SU-DHL-6 (cell line): Measurements from ENCODE around the gene PEA15.

Experiments
- H2AFZ ChIP-seq: fragments of 200-600 bp; sonication (generic); 2 replicates; pipeline ENCODE4 v1.6.1; 2014; ENCODE audit warnings: low read depth, mild to moderate bottlenecking, moderate library complexity, mixed read lengths, antibody characterized with exemption, low read length; ENCODE audit not compliant: severe bottlenecking
- H3F3A ChIP-seq: fragments of 200-600 bp; shearing (Covaris generic); 2 replicates; pipeline ENCODE4 v1.6.0; 2016; ENCODE audit warnings: antibody characterized with exemption, mild to moderate bottlenecking; ENCODE audit not compliant: insufficient read depth
- H3K27ac ChIP-seq: fragments of 200-600 bp; sonication (generic); 2 replicates; pipeline ENCODE4 v1.5.1; 2016; ENCODE audit warnings: low read depth, mild to moderate bottlenecking, low read length, moderate library complexity, mixed read lengths
- H3K27me3 ChIP-seq: fragments of 200-600 bp; sonication (generic), shearing (Covaris generic); 2 replicates; pipeline ENCODE4 v1.6.0; 2014; ENCODE audit warnings: mild to moderate bottlenecking, low read length
- H3K36me3 ChIP-seq: fragments of 200-600 bp; sonication (generic); 2 replicates; pipeline ENCODE4 v1.6.1; 2014; ENCODE audit warnings: mild to moderate bottlenecking, low read length, mixed read lengths
- H3K4me2 ChIP-seq: fragments of 300-600, 200-600 bp; shearing (Covaris generic), sonication (generic); 2 replicates; pipeline ENCODE4 v1.6.0; 2014; ENCODE audit warnings: low read length, low read depth, mild to moderate bottlenecking; ENCODE audit not compliant: poor library complexity, severe bottlenecking
- H3K4me3 ChIP-seq: fragments of 200-600 bp; sonication (generic); 2 replicates; pipeline ENCODE4 v1.5.1; 2014; ENCODE audit warnings: antibody characterized with exemption, low read length, mild to moderate bottlenecking, mixed read lengths; ENCODE audit not compliant: insufficient read depth, poor library complexity, severe bottlenecking
- H3K79me2 ChIP-seq: fragments of 200-600 bp; sonication (generic); 2 replicates; pipeline ENCODE4 v1.6.1; 2014; ENCODE audit warnings: mild to moderate bottlenecking, low read length, moderate library complexity; ENCODE audit not compliant: insufficient read depth
- H3K9ac ChIP-seq: fragments of 200-600 bp; sonication (generic); 2 replicates; pipeline ENCODE4 v1.7.0; 2014; ENCODE audit warnings: mild to moderate bottlenecking, low read length
- H3K9me2 ChIP-seq: fragments of 200-600 bp; sonication (generic); replicated peaks from 2 replicates; pipeline ENCODE4 v1.6.1; 2014; ENCODE audit warnings: low read length; ENCODE audit not compliant: insufficient read depth
- H3K9me3 ChIP-seq: fragments of 200-600 bp; sonication (generic); 2 replicates; pipeline ENCODE4 v1.6.1; 2014; ENCODE audit warnings: low read length, mixed read lengths; ENCODE audit not compliant: insufficient read depth
- H4K20me1 ChIP-seq: fragments of 200-600 bp; sonication (generic); 2 replicates; pipeline ENCODE4 v1.6.1; 2014; ENCODE audit warnings: low read depth, mild to moderate bottlenecking, antibody characterized with exemption, low read length, moderate library complexity, mixed read lengths
- EZH2phosphoT487 ChIP-seq: fragments of 200-600 bp; sonication (generic), shearing (Covaris generic); conservative IDR thresholded peaks from 2 replicates; pipeline ENCODE4 v1.6.1; 2018; ENCODE audit warnings: mild to moderate bottlenecking, antibody characterized with exemption, low read length, moderate library complexity, mixed read lengths
- TF ChIP-seq, protein P1 (sequence below): fragments of 200-600 bp; sonication (generic); IDR thresholded peaks from one replicate; pipeline ENCODE4 v1.5.1; 2017; ENCODE audit warnings: antibody characterized with exemption, mild to moderate bottlenecking, low read length, moderate library complexity; ENCODE audit not compliant: insufficient read depth, poor library complexity, severe bottlenecking

PEA15 gene

DNA sequence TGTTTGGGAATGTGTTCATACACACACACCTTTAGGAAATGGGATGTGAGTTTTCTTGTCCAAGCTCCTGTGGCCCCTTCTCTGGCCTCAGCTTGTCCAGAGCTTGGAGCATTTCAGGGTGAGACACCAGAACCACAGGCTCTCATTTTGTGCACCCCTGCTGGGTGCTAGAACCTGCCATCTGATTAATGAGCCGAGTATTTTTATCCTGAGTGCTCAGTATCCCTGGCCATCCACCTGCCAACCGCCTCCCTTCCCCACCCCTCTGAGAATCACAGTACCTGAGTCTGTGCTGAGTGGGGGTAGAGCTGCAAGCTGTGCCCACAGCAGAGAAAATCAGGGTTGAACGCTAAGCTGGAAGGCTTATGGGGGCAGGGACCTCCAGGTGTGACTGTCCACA lies 13.4 kb upstream of the PEA15 start:
- no peaks in the 10 kb centered on the region for H4K20me1 ChIP-seq
- no peaks in the 10 kb centered on the region for H3K9me2 ChIP-seq
- H3K4me3 ChIP-seq, result no peak overlapping the region
- H3K27me3 ChIP-seq, result no peaks in the 10 kb centered on the region
- H3K9me3 ChIP-seq, result no peaks in the 10 kb centered on the region
- no peaks in the 10 kb centered on the region for H3K79me2 ChIP-seq
- no peak overlapping the region for H3K9ac ChIP-seq
- H3F3A ChIP-seq, result no peaks in the 10 kb centered on the region
- H3K27ac ChIP-seq, result no peak overlapping the region
- TF ChIP-seq, protein P1, sequence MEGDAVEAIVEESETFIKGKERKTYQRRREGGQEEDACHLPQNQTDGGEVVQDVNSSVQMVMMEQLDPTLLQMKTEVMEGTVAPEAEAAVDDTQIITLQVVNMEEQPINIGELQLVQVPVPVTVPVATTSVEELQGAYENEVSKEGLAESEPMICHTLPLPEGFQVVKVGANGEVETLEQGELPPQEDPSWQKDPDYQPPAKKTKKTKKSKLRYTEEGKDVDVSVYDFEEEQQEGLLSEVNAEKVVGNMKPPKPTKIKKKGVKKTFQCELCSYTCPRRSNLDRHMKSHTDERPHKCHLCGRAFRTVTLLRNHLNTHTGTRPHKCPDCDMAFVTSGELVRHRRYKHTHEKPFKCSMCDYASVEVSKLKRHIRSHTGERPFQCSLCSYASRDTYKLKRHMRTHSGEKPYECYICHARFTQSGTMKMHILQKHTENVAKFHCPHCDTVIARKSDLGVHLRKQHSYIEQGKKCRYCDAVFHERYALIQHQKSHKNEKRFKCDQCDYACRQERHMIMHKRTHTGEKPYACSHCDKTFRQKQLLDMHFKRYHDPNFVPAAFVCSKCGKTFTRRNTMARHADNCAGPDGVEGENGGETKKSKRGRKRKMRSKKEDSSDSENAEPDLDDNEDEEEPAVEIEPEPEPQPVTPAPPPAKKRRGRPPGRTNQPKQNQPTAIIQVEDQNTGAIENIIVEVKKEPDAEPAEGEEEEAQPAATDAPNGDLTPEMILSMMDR, result no peak
- TF ChIP-seq EZH2phosphoT487, result no peak
- no peak overlapping the region for H2AFZ ChIP-seq
- no peak overlapping the region for H3K4me2 ChIP-seq
- H3K36me3 ChIP-seq, result no peaks in the 10 kb centered on the region

GRCh38 chr1:160192234-160192633 lies 12.9 kb upstream of the PEA15 start:
- no peak overlapping the region for H3K4me3 ChIP-seq

GRCh38 chr1:160193091-160193819 lies 11.9 kb upstream of the PEA15 start:
- no peak overlapping the region for H3K27ac ChIP-seq
- TF ChIP-seq, protein P1, result peak; percentile 94
- TF ChIP-seq EZH2phosphoT487, result no peak
- H3K27me3 ChIP-seq, result no peaks in the 10 kb centered on the region
- no peaks in the 10 kb centered on the region for H3K36me3 ChIP-seq
- no peak overlapping the region for H3K9ac ChIP-seq
- no peaks in the 10 kb centered on the region for H3F3A ChIP-seq
- H3K9me2 ChIP-seq, result no peaks in the 10 kb centered on the region
- no peak overlapping the region for H3K4me2 ChIP-seq
- no peaks in the 10 kb centered on the region for H3K9me3 ChIP-seq
- H3K4me3 ChIP-seq, result no peak overlapping the region
- no peaks in the 10 kb centered on the region for H3K79me2 ChIP-seq
- no peak overlapping the region for H2AFZ ChIP-seq
- H4K20me1 ChIP-seq, result no peaks in the 10 kb centered on the region

More at GRCh38 chr1:160192234-160192633, 12.9 kb upstream of the PEA15 start:
- H3K9me3 ChIP-seq, result no peaks in the 10 kb centered on the region
- H3K27me3 ChIP-seq, result no peaks in the 10 kb centered on the region
- H4K20me1 ChIP-seq, result no peaks in the 10 kb centered on the region
- H3K9ac ChIP-seq, result no peak overlapping the region
- no peaks in the 10 kb centered on the region for H3K79me2 ChIP-seq
- H3K4me2 ChIP-seq, result no peak overlapping the region
- no peak overlapping the region for H3K27ac ChIP-seq
- TF ChIP-seq, protein P1, result no peak
- TF ChIP-seq EZH2phosphoT487, result no peak
- H3F3A ChIP-seq, result no peaks in the 10 kb centered on the region
- H2AFZ ChIP-seq, result no peak overlapping the region
- no peaks in the 10 kb centered on the region for H3K9me2 ChIP-seq
- H3K36me3 ChIP-seq, result no peaks in the 10 kb centered on the region
